KG1 (cell line): ENCODE data around the gene BEND5.

ENCODE experiments used
- DNase-seq: peaks from one replicate; lab custom pipeline; 2025; lab: John Stamatoyannopoulos, UW

BEND5 gene

DNA sequence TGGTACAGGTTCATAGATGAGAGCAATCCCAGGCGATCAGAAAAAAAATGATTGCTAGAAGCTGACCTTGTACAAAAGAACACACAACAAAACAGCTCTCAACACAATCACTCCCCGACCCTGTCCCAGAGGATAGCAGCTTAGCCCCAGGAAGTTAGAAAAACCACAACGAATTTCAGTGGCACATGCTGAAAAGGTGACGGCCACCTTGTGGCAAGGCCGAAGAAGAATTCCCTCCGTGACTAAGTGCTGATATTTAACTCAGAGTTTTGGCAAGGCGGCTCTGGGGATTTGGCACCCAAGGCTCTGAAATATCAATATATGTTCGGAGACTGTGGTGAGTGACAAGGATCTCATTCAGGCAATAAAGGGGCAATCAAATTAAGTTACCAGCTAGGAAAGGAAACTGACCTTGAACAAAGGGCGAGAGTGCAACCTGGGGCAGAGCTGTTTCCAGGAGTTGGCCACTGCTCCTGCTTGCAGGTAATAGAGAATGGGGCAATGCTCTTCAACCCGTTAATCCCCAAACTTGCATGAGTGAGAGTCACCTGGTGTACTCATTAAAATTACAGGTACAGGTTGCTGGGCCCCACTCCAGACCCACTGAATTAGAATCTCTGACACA lies 96.2 kb downstream of the BEND5 start:
- DNase-seq: no peak

DNA sequence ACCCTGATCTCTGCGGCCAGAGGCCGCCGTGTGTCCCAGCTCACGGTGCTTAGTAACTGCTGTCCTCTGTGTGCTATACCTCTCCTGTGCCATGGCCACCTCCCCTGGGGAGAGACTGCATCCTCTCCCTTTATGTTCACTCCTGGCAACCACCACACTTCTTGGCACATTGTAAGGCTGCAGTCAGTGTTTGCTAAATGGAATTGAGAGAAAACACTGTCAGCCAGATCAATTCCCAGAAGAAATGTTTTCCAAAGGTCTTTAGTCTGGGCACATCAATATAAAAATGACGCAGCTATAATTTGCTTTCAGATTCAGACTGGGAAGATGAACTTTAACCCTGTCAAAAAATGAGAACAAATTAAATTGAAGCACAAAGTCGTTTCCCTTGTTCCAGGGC lies 96.8 kb downstream of the BEND5 start:
- no peak for DNase-seq

DNA sequence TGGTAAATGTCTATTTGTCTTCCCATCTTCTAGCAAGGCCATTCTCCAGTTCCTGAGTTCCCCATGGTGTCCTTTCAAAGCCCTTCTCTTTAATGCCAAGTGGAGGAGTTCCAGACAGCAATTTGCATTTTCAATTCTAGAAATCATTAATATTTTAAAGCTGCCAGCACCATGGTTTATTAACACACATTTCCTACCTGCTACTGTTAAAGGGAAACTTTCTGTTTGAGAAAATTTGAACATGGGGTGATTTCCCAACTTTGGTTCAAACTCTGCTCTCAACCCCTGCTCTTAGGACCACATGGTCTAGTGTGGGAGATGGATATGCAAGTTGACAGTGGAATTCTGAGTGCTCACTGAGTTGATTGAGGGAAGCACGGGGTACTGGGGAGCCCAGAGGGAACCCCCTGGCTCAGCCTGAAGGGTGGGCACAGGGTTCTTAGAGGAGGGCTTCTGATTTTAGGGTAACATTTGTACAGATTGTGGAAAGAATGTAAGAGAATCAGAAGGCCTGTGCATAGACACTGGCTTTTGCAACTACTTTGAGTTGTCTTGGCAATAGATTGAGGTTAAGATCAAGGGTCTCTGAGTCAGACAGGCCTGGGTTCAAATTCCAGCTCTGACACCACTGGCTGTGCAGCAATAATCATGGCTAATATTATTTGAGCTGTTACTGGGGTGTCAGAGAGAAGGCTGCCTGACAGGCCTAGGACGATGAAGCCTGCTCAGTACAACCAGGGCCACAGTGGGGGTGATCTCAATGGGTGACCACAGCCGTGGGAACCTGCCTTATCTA lies 97.8 kb downstream of the BEND5 start:
- DNase-seq: no peak
